ENCODE results near the gene HOXD8.

HOXD8 gene

DNA sequence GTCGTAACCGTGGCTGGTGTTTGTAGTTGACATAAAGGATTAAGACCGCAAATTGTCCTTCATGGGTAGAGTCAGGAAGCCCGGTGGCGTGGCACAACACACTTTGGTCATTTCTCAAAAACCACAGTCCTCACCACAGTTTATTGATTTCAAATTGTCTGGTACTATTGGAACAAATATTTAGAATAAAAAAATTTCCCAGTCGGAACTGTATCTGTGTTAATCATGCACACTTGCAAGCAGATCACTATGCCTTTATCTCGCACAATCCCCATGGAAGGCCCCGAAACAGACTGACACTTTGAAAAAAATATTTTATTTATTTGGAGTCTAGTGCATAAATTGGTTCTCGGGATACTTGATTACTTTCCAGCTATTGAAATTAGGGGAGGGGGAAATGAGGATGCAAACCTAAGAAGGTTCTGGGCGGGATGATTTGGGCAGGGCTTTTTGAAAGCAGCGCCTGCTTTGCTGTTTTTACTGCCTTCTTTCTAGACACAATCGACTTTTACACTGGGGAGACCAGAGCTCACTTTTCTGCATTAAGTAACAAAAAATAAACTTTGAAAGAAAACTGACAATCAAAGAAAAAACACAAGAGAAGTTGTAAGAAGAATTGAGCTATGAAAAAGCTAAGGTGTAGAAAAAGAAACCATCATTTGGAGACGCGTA lies 43.5 kb downstream of the HOXD8 start:
- no peak overlapping the region for H3K4me3 ChIP-seq (ENCODE audit: low read length)
- TF ChIP-seq, protein P1, sequence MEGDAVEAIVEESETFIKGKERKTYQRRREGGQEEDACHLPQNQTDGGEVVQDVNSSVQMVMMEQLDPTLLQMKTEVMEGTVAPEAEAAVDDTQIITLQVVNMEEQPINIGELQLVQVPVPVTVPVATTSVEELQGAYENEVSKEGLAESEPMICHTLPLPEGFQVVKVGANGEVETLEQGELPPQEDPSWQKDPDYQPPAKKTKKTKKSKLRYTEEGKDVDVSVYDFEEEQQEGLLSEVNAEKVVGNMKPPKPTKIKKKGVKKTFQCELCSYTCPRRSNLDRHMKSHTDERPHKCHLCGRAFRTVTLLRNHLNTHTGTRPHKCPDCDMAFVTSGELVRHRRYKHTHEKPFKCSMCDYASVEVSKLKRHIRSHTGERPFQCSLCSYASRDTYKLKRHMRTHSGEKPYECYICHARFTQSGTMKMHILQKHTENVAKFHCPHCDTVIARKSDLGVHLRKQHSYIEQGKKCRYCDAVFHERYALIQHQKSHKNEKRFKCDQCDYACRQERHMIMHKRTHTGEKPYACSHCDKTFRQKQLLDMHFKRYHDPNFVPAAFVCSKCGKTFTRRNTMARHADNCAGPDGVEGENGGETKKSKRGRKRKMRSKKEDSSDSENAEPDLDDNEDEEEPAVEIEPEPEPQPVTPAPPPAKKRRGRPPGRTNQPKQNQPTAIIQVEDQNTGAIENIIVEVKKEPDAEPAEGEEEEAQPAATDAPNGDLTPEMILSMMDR (IDR thresholded peaks at IDR 0.05; ENCODE audit: insufficient read depth, low read depth, low read length, missing control alignments) = no peak
- DNase-seq (ENCODE audit: low read depth) = no peak

DNA sequence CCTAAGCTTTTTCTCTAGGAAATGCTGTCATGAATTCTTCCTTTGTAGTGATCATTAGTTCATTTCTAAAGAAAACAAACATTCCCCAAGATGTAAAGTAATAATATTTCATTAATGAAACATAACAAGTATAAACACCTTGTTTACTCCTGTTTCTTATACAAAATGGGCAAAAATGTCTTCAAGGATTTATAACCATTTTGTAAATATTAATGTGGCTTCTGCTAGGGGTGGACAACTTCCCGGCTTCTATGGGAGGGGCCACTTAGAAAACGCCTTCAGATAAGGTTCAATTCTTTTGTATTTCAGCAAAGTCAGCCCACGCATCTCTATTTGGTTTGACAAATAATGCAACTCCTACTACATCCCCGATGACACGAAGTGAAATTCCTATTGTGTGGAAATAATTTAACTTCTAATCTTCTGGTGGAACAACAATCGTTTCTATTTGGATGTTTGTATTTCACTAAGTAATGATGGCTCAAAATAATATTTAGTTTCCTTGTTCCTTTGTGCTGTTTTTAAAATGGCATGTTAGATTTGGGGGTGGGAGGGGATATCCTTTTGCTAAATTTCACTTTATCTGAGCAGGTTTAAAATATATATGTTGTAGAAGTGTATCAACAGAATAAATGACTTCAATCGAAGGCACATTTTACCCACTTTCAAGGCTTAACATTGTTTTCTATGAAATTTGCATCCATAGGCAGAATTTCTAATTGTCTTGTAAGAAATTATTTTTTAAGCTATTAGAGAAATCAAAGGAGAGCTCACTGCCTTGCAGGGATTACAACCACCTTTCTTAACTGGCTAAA lies 44.3 kb downstream of the HOXD8 start:
- H3K4me3 ChIP-seq (ENCODE audit: low read length) = no peak overlapping the region
- no peak for DNase-seq (ENCODE audit: low read depth)
- TF ChIP-seq, protein P1 (IDR thresholded peaks at IDR 0.05; ENCODE audit: insufficient read depth, low read depth, low read length, missing control alignments) = no peak

DNA sequence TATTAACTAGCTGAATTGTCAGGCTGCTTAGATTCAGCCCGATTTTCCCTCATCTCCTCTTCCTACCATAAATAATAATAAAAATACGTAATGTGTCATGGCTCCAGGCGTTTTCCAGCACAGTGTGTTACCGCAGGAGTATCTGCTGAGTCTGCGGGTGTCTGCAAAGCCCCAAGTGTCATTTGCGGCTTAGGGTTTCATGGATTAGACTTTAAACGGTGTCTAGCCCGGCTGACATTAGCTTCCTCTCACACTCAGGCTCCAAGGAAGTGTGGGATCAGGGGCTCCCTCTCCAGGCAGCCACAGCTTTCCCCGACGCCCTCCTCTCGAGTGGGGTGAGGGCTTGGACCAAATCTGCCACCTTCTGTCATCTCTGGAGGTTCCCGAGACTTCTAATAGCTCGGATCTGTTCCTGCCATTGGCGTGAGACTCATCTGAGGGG lies 44.9 kb downstream of the HOXD8 start:
- TF ChIP-seq, protein P1 (IDR thresholded peaks at IDR 0.05; ENCODE audit: insufficient read depth, low read depth, low read length, missing control alignments) = no peak
- H3K4me3 ChIP-seq (ENCODE audit: low read length) = no peak overlapping the region
- DNase-seq (ENCODE audit: low read depth) = no peak

DNA sequence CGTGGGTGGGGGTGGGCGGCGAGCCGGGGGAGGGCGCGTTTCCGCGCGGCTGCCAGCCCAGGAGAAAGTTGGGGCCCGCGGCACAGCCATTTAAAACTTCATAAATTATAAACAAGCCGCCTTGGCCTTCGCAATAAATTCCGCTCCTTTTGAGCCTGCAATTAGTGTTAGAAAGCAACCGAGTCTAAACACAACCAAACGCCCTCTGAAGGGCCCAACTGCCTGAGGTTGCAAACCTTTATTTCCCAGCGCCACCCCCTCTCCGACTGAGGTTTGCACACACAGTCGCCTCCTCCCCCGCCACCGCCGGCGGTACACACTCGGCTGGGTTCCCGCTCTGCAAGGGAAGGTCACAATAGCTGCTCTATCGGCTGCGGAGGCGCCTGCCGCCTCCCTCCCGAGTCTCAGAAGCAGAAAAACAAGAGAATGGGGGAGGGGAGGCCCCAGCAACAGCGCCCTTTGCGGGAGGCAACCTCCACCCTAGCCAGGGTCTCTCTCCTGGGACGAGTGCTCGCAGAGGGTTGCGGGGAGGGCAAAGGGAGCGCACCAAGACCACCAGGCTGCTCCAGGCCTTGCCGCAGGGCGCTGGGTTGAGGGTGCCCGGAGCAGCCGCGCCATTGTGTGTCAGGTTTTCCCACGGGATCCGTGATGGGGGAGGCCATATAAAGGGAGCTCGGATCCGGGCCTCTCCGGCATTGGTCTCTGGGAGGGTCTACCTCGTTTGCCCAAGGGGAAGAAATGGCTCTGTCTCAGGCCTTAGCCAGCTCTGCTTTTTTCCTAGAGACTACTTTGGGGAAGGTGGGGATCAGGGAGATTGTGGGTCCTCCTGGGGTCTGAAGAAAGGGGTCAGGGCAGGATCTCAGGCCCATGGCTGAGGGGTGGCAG lies 45.6 kb downstream of the HOXD8 start:
- DNase-seq (ENCODE audit: low read depth) = no peak
- TF ChIP-seq, protein P1 (IDR thresholded peaks at IDR 0.05; ENCODE audit: insufficient read depth, low read depth, low read length, missing control alignments) = no peak
- no peak overlapping the region for H3K4me3 ChIP-seq (ENCODE audit: low read length)

DNA sequence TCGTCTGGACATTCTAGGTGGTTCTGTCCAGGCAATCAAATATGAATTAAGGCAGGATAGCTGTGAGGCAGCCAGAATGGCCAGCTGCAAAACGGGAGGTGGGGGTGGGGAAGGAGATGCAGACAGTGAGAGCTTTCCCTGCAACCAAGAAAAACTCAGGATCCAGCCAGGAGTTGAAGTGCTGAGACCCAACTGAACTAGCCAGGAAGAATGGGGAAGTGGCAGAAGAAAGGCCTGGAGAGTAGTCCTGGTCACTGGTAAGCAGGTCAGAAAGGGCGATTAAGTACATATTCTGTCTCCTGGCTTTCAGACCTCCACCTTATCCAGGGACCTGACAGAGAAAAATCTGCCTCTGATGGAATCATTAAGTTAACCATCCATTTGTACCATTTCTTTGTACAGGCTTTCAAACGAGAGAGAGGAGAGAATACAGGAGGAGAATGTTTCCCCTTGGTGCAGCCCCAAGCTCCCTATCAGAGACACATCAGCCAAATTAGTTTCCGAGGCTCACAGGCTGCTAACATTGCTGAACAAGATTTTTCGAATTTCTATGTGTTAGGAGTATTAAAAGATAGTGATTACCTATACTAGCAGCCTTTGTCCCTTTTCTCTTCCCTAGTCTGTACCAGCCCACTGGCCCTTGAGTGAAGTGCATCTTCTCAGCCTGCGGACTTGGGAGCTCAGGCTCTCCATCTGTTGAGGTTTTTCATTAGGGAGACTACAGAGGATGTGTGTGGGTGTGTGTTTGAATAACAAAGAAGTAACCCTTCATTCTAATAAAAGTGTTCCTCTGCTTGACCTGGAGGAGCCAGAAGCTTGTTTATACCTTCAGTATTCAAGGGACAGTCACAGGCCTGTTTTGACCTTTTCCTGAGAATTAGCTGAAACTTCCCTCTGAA lies 46.5 kb downstream of the HOXD8 start:
- no peak for DNase-seq (ENCODE audit: low read depth)
- H3K4me3 ChIP-seq (ENCODE audit: low read length) = no peak overlapping the region
- TF ChIP-seq, protein P1 (IDR thresholded peaks at IDR 0.05; ENCODE audit: insufficient read depth, low read depth, low read length, missing control alignments) = no peak

DNA sequence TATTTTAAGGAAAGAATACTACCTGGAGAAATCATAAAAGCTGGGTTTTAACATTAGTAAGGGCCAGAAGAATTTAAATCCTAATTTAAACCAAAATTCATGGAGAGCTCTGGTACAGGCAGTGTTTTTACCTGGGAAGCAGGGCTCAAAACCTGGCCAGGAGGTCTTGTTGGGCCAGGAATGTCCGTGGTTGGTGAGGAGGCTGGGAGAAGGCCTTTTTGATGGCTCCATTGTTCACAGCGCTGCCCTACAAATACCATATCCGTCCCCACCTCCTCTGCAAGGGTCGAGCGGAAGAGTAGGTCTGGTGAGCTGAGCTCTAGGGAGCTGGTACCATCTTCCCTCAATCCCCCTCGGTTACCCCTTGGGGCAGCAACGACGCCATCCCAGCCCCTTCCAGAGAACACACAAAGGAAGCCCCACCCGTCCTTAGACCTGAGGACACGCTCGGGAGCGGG lies 48.1 kb downstream of the HOXD8 start:
- TF ChIP-seq, protein P1 (IDR thresholded peaks at IDR 0.05; ENCODE audit: insufficient read depth, low read depth, low read length, missing control alignments) = no peak
- H3K4me3 ChIP-seq (ENCODE audit: low read length) = no peak overlapping the region
- no peak for DNase-seq (ENCODE audit: low read depth)
